Measurements from ENCODE around the gene GPX3. TPM values are rescaled to one million over a fixed set of nuclear protein-coding genes. Genes with fewer than 3 reads are reported as not detected.
A peak's percentile ranks its signal among the peaks of the same experiment; 100 is the strongest.

Gene GPX3
- total RNA-seq, 1 donor from 2014 or later = 1,259 TPM

DNA sequence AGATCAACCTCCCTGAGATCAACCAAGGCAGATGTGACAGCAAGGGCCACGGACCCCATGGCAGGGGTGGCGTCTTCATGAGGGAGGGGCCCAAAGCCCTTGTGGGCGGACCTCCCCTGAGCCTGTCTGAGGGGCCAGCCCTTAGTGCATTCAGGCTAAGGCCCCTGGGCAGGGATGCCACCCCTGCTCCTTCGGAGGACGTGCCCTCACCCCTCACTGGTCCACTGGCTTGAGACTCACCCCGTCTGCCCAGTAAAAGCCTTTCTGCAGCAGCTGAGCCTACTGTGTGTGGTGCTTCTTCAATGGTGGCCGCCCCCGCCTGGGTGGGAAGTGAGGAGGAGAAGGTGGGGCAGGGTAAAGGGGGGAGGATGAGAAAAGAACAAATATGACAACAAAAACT, 8.3 kb downstream of the GPX3 start:
- no peaks in the 10 kb centered on the region for H3K27me3 ChIP-seq
- peaks cover 92% of the 10 kb centered on the region for H3K36me3 ChIP-seq
- H3K9me3 ChIP-seq = no peaks in the 10 kb centered on the region
- no peak for DNase-seq
- TF ChIP-seq, protein P1, sequence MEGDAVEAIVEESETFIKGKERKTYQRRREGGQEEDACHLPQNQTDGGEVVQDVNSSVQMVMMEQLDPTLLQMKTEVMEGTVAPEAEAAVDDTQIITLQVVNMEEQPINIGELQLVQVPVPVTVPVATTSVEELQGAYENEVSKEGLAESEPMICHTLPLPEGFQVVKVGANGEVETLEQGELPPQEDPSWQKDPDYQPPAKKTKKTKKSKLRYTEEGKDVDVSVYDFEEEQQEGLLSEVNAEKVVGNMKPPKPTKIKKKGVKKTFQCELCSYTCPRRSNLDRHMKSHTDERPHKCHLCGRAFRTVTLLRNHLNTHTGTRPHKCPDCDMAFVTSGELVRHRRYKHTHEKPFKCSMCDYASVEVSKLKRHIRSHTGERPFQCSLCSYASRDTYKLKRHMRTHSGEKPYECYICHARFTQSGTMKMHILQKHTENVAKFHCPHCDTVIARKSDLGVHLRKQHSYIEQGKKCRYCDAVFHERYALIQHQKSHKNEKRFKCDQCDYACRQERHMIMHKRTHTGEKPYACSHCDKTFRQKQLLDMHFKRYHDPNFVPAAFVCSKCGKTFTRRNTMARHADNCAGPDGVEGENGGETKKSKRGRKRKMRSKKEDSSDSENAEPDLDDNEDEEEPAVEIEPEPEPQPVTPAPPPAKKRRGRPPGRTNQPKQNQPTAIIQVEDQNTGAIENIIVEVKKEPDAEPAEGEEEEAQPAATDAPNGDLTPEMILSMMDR (IDR thresholded peaks at IDR 0.05) = no peak
- intact Hi-C loops (cut with DNase I) = no loop called here
- no peak overlapping the region for H3K4me3 ChIP-seq
- no peak for ATAC-seq
- H3K4me1 ChIP-seq = peaks cover 54% of the 10 kb centered on the region
- peak overlapping the region; percentile 75 for H3K27ac ChIP-seq

- ATAC-seq (no peak), DNase-seq (no peak)
- H3K4me3 ChIP-seq = no peak overlapping the region
- no peaks in the 10 kb centered on the region for H3K9me3 ChIP-seq
- H3K27ac ChIP-seq = peak overlapping the region; percentile 75
- peaks cover 88% of the 10 kb centered on the region for H3K36me3 ChIP-seq
- no peaks in the 10 kb centered on the region for H3K27me3 ChIP-seq
- intact Hi-C loops (cut with DNase I) = no loop called here
- H3K4me1 ChIP-seq = peaks cover 47% of the 10 kb centered on the region
- TF ChIP-seq, protein P1 (IDR thresholded peaks at IDR 0.05) = no peak
Observed at GRCh38 chr5:151029179-151030055, 9.0 kb downstream of the GPX3 start.

GRCh38 chr5:151030056-151030336, 9.6 kb downstream of the GPX3 start:
- ATAC-seq = peak; percentile 7
- intact Hi-C loops (cut with DNase I) = no loop called here
- H3K27ac ChIP-seq = peak overlapping the region; percentile 75
- DNase-seq = no peak
- peaks cover 41% of the 10 kb centered on the region for H3K4me1 ChIP-seq
- TF ChIP-seq, protein P1 (IDR thresholded peaks at IDR 0.05) = no peak
- H3K4me3 ChIP-seq = no peak overlapping the region
- H3K36me3 ChIP-seq = peaks cover 88% of the 10 kb centered on the region
- H3K27me3 ChIP-seq = no peaks in the 10 kb centered on the region
- no peaks in the 10 kb centered on the region for H3K9me3 ChIP-seq

DNA sequence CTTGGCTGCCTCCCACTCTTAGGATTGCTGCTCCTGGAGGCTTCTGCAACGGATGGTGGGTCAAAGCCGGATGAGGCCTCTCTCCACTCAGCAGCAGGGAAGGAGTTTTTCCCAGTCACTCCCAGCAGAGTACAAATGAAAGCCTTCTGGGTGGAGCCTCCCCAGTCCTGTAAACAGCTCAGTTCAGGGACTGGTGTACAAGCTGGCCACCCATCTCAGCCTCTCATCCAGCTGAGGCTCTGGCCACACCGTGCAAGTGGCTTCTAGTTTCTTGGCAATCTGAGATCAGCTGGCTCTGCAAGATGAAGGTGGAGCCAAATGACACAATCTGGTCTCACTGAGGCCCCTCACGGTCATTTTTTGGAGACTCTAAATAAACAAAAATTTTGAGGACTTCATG, 10.0 kb downstream of the GPX3 start:
- DNase-seq = no peak
- Histone ChIP-seq H3K27me3 (no peaks in the 10 kb centered on the region), H3K27ac (peak overlapping the region; percentile 75), H3K36me3 (peaks cover 88% of the 10 kb centered on the region), H3K9me3 (no peaks in the 10 kb centered on the region), H3K4me1 (peaks cover 38% of the 10 kb centered on the region), H3K4me3 (no peak overlapping the region)
- TF ChIP-seq, protein P1 (IDR thresholded peaks at IDR 0.05) = no peak
- intact Hi-C loops (cut with DNase I) = no loop called here
- ATAC-seq = peak; percentile 73

GRCh38 chr5:151031554-151031953, 11.2 kb downstream of the GPX3 start:
- peaks cover 88% of the 10 kb centered on the region for H3K36me3 ChIP-seq
- H3K4me1 ChIP-seq = peaks cover 26% of the 10 kb centered on the region
- TF ChIP-seq, protein P1 (IDR thresholded peaks at IDR 0.05) = no peak
- intact Hi-C loops (cut with DNase I) = no loop called here
- no peak for DNase-seq
- no peaks in the 10 kb centered on the region for H3K27me3 ChIP-seq
- H3K27ac ChIP-seq = peak overlapping the region; percentile 44
- no peak overlapping the region for H3K4me3 ChIP-seq
- ATAC-seq = no peak
- no peaks in the 10 kb centered on the region for H3K9me3 ChIP-seq
